Activated CD4-positive, alpha-beta T cell treated with anti-CD3 and anti-CD28 coated beads, Interleukin-10, Interleukin-2, amounts not matched to agents 100 ng/mL and 50 ng/mL, durations not matched to agents 16 hours and 8 hours (primary cell): ENCODE results near the gene NKX2-1.

Experiments used
- DNase-seq: peaks from one replicate; pipeline ENCODE4 v3.0.0-alpha.2; 2020

NKX2-1 gene

DNA sequence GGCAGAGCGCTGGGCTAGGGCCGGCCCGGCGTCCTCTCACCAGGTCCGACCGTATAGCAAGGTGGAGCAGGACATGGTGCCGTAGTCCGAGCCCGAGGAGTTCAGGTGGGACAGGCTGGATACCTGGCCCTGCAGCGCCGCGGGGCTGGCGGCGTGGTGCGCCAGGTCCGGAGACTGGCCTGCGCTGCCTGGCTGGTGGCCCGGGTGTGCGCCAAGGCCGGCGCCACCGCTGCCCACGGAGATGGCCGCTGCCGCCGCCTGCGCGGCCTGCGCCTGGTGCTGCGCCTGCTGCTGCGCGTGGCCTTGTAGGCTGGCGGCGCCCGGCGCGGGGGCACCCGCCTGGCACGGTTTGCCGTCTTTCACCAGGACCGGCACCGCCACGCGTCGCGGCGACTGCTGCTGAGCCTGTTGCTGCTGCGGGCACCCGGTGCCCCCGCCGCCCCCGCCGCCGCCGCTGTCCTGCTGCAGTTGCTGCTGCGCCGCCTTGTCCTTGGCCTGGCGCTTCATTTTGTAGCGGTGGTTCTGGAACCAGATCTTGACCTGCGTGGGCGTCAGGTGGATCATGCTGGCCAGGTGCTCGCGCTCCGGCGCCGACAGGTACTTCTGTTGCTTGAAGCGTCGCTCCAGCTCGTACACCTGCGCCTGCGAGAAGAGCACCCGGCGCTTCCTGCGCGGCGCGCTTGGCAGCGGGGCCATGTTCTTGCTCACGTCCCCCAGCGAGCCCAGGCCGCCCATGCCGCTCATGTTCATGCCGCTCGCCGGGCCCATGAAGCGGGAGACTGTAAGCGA, 2.6 kb downstream of the NKX2-1 start:
- no peak for DNase-seq

DNA sequence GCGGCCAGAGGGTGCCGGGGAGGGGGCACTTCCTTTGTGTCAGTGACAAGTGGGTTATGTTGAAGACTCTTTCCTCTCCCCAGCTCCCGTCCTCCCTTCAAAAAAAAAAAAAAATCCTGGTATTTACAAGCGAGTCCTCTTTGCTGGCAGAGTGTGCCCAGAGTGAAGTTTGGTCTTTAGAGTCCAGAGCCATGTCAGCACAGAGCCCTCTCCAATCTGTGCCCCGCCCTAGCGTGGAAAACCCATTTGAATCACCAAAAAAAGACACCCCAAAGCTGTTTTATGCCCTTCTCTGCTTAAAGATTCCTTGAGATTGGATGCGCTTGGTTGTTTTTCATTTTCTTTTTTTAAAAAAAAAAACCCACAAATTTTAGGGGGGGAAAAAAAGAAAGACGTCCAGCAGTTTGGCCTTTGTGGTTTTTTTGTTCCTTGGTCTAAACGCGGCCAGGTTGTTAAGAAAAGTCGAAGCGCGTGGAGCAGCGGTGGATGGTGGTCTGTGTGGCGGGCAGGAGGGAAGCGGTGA, 3.3 kb downstream of the NKX2-1 start:
- no peak for DNase-seq

DNA sequence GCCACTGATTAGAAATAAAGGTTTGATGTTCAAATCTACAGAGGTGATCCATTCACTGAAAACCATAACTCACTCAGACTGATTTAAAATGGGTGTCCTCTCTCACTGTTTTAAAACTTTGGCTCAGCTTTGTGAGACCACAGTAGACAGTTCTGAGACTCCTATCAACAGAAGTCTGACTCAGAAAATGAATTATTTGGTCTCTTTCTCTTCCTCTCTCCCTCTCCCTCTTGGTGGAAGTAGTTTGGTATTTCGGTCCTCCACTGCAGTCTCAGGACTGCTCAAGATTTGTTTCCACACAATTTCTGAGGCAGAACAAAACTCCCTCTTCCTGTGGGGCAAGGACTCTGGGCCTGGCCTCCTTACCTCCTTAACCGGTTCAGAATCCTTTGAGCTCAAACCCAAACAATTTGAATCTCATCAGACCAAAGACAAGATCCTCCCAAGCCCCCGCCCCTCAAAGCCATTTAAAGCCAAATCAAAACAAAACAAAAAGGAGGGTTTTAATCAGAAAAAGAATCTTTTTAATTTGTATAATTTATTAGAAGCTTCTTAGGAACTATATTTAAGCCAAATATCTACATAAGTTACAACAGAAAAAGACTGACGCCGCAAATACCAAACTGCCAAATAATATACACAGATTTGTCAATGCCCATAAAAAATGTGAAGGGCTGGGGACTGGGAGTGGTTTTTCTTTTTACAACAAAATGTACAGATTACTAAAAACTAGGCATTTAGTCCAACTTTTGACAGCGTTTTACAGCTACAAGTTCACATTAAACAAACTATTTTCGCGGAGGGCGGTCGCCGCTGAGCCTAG, 3.9 kb downstream of the NKX2-1 start:
- peak; percentile 22 for DNase-seq

DNA sequence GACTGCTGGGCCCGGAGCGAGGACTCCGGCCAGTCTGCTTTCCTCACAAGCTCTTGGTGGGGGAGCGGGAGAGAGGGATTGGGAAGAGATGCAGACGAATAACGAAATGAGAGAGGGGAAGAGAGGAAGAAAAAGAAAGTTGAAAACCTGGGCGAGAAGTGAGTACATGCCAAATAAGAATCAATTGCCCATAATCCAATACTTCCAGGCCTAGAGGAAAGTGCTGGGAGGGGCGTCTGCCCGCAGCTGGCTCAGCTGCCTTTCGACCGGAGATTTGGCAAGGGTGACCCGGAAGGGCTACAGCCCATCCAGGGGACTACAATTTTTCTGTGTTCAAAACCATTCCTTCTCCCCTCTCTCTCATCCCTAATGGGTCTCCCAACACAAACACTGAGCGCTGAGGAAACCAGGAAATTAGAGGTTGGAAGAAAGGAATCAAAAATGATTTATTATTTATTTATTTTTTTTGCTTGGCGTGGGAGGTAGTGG, 4.9 kb downstream of the NKX2-1 start:
- no peak for DNase-seq

DNA sequence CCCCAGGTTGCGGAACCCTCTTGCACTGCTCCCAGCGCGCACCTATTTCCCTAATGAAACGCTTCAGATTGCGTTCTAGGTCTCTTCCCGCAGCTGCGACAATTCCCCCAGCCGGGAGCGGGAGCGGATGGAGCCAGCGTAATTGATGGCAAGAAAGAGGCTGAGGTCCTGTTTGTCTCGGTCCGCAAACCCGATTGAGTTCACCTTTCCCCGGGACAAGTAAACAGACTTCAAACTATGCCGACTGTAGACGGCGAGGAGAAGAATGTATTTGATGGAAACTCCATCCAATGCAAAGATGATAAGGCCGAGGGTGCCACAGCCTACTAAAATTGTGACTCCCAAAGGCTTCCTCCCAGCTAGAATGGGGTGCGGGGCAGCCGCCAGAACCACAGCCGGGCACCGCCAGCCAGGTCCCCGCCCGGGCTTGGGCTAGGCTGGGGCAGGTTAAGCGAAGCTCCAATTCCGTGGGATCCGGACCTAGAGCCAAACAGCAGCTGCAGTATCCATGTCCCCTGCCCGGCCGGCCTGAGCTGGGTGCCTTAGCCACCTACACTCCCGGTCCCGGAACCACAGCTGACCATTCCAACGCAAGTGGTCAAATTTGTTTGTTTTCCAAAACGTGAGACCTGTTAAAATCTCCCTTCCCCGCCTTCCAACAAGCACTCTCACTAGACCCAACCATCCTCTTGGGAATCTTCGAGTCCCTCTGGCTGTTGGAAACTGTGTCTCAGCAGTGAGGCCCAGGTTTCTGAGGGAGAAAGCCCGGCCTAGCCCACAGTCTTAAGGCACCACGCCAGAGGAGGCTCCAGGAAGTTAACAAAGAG, 5.5 kb downstream of the NKX2-1 start:
- no peak for DNase-seq

DNA sequence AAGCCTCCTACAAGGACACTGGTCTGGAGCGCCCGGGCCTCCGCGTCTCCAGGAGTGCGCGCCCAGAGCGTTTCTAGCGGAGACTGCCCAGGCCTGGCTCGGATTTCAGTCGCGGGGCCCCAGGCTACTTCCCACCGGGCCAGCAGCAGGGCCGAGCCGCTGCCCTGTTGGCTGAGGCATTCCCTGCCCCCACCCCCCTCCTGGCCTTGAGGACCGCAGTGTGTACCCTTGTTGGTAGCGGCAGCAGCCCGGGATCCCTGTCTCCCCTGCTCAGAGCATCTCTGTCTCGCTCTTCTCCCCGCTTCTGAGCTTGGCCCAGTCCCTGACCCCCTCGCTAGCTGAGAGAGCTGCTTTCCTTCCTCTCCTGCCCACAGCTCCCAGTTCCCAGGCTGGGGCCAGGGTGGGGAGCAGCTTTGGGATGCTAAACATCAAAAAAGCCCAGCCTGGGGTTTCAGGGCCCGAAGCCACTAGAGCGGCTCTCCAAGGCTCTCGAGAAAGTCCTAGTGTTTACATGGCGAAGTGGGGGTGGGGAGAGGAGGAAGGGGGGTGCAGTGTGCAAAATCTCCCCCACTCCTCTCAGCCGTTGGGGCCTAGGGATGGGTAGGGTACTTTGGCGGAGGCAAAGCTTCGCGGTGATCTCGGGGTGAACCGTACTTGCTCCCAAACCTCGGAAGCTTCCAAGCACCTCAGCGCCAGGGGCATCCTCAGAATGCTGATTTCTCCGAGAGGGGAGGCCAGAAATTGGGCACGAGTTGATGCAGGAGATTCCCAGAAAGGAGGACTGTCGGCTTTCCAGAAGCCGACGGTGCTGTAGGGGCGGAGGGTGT, 6.4 kb downstream of the NKX2-1 start:
- DNase-seq, result no peak

DNA sequence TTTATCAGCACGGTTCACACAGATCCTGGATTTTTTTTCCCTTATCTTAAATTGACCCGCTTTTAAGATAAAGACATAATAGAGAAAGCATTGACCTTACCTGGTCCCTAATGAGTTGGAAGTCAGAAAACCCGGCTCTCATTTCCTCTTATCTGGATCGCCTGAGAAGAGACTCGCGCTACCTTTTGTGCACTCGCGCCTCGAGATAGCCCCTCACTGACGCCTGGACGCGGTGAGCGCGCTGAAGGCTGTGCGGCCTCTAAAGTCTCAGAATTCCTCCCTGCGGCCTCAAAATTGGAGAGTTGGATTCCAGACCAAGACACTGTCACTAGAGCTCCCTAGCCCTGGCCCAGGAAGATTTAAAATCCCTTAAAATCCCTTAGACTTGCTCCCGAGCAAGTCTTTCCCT, 7.0 kb downstream of the NKX2-1 start:
- DNase-seq, result no peak

DNA sequence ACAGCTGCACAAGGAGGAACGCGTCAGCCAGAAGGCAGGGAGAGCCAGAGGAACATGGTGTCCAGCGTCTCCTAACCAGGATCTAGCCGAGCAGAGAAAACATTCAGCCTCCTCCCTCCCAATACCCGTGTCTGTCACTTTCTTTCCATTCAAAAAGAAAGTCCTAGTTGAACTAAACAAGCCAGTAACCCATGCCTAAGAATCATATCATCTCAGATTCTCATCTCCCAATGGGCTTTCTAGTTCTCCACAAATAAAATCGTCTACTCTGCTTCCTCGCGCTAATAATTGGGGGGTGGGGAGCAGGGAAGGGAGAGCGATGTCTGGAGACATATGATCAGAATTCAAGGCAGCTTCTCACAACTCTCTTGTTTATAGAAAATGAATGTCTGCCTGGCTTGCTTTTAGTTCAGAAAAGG, 7.4 kb downstream of the NKX2-1 start:
- DNase-seq, result no peak

DNA sequence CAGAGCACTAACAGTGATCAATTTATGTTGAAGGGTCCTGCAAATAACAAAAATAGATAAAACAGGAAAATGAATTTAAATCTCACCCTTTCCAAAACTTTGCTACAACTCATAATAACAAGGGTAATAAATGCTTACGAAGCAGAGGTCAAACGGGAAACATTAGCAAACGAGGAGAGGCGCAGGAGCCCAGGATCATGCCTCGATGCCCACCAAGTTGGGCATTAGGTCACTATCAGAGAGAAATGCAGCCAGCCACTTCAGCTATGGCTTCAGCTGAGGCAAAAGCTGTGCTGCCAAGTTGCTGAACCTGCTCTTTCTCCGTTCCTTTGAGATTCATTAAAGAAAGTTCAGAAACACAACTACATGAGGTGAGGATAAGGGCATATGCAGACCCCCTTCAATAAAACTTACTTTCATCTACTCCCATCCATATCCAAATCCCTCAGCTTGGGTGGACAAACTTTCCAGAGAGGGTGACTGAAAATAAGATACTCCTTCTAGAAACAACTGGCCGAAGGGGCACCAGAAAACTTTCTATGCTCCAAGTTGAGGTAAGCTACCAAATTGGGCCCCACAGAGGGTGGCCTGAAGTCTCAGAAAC, 7.9 kb downstream of the NKX2-1 start:
- no peak for DNase-seq

DNA sequence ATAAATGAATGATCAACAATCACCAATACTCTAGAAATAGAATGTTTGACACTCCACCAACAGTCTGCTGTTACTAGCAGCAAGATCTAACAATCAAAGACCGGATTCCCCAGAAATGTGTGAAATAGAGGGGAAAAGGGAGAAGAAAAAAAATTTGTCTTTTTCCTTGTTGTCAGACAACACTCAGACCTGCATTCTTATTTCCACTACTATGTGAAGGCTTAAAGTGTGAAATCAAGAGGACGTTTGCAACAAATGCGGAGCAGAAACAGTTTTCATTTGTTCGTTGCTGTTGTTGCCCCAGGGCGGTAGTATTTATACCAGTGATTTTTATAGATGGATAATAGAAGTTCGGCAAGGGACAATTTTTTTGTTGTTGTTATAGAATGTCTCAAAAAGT, 9.2 kb downstream of the NKX2-1 start:
- no peak for DNase-seq

DNA sequence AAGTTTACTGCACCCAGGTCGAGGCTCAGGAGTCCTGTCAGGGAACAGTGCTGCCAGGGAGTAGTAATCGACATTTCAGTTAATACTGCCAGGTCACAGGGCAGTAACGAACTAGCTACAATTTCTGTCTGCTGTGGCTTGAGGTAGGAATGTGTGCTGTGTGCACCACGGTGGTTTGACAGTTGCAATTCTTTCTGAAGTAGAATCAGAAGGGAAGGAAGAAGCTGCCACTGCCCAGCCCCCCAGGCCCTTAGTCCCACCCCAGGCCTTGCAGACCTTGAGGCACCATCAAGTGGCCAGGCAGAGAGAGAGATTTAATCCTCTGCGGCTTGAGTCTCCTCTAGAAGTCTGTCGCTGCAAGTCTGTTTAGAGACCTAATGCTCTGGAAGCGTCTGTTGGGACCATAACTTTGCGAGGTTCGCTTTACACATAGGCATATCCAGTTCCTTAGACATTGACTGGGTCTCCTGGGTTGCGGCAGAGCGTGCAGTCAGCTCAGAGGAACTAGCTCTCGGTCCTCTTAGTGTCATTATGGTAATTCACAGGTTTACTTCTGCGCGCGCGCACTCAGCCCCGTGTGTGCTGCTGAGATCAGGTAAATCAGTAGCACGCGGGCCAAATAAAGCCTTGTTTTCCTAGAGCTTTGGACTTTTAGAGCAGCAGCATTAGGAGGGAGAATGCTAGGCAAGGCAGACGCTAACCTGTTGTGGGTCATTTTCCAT, 9.8 kb downstream of the NKX2-1 start:
- no peak for DNase-seq

DNA sequence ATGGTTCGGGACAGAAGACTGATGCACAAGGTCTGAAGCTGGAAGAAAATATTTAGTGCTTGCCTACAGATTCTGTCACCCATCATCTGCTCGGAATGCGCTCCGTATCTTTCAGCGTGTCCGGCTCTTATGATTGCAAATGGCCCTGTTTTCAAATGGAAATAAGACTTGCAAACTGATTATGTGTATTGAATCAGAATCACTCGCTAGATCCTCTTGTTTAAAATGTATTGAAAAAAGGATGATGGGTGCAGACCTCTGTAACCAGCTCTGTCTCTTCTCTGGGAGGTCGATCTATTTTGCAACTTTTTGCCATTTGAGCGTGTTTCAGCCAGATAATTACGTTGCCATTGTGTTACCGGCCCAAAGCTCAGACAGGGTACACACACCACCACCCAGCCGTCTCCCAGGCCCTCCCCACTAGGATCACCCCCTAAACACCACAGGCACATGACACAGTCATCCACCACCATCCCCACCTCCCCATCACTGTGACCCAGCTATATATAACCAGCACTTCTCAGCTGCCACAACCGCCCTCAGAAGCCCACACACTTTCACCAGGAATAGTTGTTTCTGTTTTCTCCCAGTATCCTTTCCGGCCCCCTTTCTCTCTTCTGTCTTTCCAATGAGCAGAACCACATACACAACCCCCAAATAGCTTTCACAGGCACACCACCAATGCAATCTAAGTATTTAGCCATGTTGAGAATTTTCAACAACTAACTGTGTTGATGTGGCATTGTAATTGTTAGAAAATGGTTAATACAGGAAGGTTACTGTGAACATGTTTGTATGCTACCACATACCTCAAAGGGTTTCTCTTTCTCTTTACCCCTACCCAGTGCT, 10.7 kb downstream of the NKX2-1 start:
- no peak for DNase-seq

DNA sequence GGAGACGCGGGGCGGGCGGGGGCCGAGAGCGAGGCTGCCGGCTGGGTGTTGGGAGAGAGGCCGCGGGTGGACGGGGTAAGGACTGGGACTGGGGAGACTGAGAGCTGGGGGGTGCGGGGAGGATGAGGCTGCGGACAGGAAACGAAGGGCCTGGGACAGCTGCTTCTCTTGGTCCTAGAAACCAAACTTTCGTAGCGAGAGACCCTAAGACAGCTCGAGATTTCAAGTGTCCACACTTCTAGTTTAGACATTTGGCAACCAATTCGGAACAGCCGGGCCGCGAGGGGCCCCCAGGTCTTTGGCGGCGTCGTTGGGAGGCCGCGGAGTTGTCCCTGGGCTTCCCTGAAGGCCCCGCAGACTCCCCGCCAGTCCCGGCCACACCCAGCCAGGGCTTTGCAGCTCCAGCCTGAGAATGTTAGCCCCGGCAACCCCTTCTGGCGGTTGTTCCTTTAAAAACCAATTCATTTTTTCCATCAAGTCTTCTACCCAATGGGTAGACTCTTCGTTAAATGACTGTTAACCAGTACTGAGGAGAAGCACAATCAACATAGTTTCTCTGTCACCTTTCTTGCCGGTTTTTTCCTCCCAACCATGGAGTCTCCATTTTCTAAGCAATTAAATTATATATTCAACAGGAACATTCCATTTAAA, 11.5 kb downstream of the NKX2-1 start:
- no peak for DNase-seq

DNA sequence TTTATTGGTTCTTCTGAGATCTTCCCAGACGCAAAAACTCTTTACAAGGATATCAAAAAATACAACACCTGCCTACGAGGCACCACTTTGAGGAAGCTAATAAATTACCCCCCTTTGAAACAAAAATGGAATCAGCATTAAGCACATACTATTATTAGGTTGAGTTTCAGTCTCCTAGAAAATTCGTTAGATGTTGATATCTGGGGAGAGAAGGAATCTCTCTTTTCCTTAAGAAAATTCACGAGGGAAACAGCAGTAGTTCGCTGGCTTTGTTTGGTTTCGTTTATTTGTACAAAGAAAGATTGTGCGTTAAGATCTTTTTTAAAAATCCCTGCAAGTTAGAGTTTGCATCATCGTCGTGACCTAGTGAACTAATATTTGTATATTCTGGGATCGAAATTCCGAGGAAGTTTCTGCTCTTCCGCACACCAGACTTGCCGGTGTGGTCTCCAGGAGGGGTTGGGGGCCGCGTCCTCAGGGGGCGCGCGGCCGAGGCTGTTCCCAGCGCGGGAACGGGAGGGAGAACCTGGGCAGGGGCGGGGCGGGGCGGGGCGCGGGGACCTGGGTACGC, 12.1 kb downstream of the NKX2-1 start:
- no peak for DNase-seq

DNA sequence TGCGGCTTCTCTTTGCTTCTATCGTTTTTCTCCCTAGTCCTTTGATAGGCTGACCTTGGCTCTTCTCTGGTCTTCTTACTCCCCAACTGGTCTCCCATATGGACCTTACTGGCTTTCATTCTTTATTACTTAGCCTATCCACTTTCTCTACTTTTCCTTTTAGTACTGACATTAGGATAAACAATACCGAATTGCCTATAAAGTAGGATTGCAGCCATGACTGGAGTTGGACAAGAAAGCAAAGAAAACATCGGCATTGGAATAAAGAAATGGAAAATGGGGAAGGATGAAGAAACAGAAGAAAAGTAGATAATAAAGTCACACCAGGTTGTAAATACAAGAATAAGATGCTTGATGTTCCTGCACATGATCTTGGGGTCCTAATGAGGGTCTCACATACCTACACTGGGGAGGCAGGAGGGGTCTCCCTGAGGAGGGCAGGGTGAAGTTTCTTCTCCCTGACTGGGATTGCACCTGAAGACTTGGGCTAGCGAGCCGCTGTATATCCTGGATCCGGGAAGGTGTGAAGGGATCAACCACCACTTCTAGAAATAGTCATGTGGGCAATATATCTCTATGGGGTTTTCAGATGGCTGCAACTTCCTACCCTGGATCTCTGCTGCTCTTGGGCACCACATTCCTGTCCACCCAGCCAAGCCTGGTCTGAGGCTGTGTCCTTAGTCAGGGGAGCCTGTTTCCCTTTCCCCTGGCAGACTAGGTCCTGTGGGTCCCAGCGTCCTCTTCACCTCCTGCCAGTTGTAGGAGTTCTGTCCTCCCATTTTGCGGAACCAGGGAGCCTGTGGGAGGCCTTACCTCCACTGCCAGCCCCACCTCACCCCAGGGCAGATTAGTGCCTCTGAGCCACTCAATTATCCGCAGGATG, 13.1 kb downstream of the NKX2-1 start:
- no peak for DNase-seq

DNA sequence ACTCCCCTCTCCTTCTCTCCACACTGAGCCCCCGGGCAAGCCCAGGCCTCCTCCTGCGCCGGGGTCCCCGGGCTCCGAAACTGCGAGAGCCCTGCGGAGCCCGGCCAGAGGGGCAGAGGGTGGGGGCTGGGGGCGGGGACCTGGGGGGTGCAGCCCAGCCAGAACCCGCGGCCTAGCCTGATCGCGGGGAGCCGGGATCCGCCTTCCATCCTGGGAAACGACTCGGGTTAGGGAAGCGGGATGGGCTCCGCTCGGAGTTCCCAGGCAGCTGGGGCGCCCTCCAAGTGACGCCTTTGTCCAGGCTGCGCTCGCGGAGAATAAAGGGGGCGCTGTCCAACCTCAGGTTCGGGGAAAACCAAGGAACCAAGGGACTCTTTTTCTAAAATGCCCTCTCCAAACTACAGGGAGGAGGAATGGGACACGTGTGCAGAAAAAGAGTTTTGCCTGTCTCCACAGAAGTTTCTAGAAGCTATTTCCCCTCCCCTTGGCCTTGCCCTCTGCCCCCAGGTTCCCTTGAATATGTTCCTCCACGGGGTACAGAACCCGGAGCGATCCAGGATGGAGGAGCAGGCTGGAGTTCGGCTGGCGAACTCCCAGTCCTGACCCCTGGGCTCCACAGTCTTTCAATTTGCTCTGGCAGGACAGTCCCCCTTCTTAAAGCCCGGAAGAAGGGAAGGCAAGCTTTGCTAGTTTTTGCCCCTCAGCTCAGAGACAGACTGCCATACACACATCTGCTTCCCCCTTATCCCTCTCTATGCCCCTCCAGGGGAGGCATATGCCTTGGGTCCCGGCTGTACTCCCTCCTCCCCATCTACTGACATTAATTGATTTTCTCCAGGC, 13.9 kb downstream of the NKX2-1 start:
- no peak for DNase-seq
